Tibial nerve (tissue), 4 donors: ENCODE measurements around the gene THSD7B. TPM values are rescaled to one million over a fixed set of nuclear protein-coding genes. Genes with fewer than 3 reads are reported as not detected.

Experiments used
- DNase-seq, 2 donors: peaks; one replicate each; pipeline ENCODE4 v3.0.0-alpha.2; 2019; ENCODE audit warnings: low spot score in 2 of 2
- H3K27ac ChIP-seq, 4 donors: fragments of 200-600 bp; sonication (generic) in 3 of 4; one replicate each; pipeline ENCODE4 v1.5.1; 2017 to 2019; ENCODE audit warnings: mild to moderate bottlenecking in 1 of 4
- H3K27me3 ChIP-seq, 2 donors: fragments of 200-600 bp; sonication (generic) in 1 of 2; one replicate each; pipeline versions ENCODE4 v1.5.1 to v1.6.0; 2017 to 2019
- H3K36me3 ChIP-seq, 3 donors: fragments of 200-600 bp; sonication (generic); one replicate each; pipeline ENCODE4 v1.5.1; 2018 to 2019
- H3K4me1 ChIP-seq, 4 donors: fragments of 200-600 bp; sonication (generic) in 3 of 4; one replicate each; pipeline ENCODE4 v1.5.1; 2017 to 2019
- H3K4me3 ChIP-seq, 4 donors: fragments of 200-600 bp; sonication (generic) in 3 of 4; one replicate each; pipeline ENCODE4 v1.5.1; 2017 to 2019; ENCODE audit warnings: mild to moderate bottlenecking in 1 of 4, moderate library complexity in 1 of 4
- H3K9me3 ChIP-seq, 4 donors: fragments of 200-600 bp; sonication (generic) in 3 of 4; one replicate each; pipeline ENCODE4 v1.5.1; 2017 to 2019
- CTCF ChIP-seq, 5 experiments: fragments of 200-600 bp in 3 of 5; fragments of 450-650 bp in 2 of 5; sonication (generic) in 3 of 5; IDR thresholded peaks; one replicate each; pipeline ENCODE4 v1.5.1; 2016 to 2019; ENCODE audit warnings: antibody characterized with exemption in 5 of 5, mild to moderate bottlenecking in 3 of 5, moderate library complexity in 2 of 5
- EP300 ChIP-seq, 2 donors: sonication (generic); formaldehyde crosslinking; IDR thresholded peaks; one replicate each; pipeline ENCODE4 v1.6.1; 2017; ENCODE audit warnings: antibody characterized with exemption in 2 of 2, mild to moderate bottlenecking in 1 of 2
- POLR2A ChIP-seq, 2 donors: fragments of 450-650 bp; IDR thresholded peaks; one replicate each; pipeline ENCODE4 v1.6.1; 2017; ENCODE audit warnings: antibody characterized with exemption in 2 of 2, mild to moderate bottlenecking in 2 of 2, moderate library complexity in 2 of 2
- WGBS, 2 donors: methylation state at CpG; one replicate each; pipeline ENCODE4 v1.1.5; 2018; 5-methylcytosine and 5-hydroxymethylcytosine counted together
- total RNA-seq, 4 donors: library from RNA; depleted of rRNA; stranded (reverse); fragments of >200 nt; gene quantifications; one replicate each; pipeline ENCODE4 v1.1.0, GENCODE V29; 2016

The THSD7B gene
- total RNA-seq, 4 donors from 2014 or later: 1.5 to 13.8 (median 6.7) TPM

DNA sequence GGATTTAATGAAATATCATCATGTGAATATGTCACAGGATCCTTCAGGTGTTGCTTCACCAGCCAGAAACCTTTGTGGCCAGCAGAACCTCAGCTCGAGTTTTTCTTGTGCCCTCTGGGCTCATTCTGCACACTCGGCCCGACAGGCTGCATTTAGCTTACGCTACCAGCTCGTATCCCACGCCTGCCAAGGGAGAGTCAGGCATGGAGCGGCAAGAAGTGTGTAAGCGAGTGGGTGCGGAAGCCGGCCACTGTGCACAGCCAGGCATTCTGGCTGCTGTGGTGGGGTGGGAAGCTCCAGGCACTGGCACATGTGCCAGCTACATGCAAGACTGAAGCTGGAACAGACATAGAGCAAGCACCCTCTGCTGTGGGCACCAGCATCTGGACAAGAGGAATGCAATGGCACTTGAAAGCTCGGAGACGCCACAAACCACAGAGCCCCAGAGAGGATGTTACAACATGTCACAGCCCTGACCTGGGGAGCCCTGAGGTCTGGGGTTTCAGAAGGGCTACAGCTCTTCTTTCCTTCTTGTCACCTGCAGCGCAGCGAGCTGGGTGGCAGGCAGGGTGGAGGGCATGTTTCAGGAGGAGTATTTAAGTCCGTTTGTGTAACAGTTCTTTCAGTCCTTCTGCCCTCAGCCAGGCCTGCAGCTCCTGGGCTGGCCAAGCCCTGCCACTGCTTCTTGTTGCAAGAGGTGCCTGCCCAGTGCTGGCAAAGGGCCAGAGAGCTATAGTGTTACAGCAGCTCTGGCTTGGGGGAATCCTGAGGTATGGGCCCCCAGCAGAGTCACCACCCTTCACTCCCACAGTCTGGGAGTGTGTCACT lies 941.7 kb downstream of the THSD7B start:
- H3K9me3 ChIP-seq: peaks cover 0 to 33% (median 0%) of the 10 kb centered on the region in 4 donors
- H3K36me3 ChIP-seq: no peaks in the 10 kb centered on the region
- TF ChIP-seq POLR2A (IDR thresholded peaks at IDR 0.05) (no peak), EP300 (IDR thresholded peaks at IDR 0.05) (no peak), CTCF (IDR thresholded peaks at IDR 0.05) (no peak)
- H3K27ac ChIP-seq: no peak overlapping the region
- H3K27me3 ChIP-seq: no peaks in the 10 kb centered on the region
- WGBS, 2 donors: 78 to 83% methylated on average over 14 to 15 of the region's 15 CpGs
- no peaks in the 10 kb centered on the region for H3K4me1 ChIP-seq
- H3K4me3 ChIP-seq: no peak overlapping the region
- DNase-seq: no peak

- Histone ChIP-seq H3K4me1 (no peaks in the 10 kb centered on the region), H3K4me3 (no peak overlapping the region), H3K27ac (no peak overlapping the region), H3K9me3 (peaks cover 0 to 27% (median 0%) of the 10 kb centered on the region in 4 donors), H3K27me3 (no peaks in the 10 kb centered on the region), H3K36me3 (no peaks in the 10 kb centered on the region)
- TF ChIP-seq EP300 (IDR thresholded peaks at IDR 0.05): no peak
- TF ChIP-seq POLR2A (IDR thresholded peaks at IDR 0.05): no peak
- no peak for TF ChIP-seq CTCF (IDR thresholded peaks at IDR 0.05)
- WGBS, 2 donors: 83 to 93% methylated on average over 5 of the region's 5 CpGs
- no peak for DNase-seq
Observed at GRCh38 chr2:137708311-137708710, 943.0 kb downstream of the THSD7B start.

DNA sequence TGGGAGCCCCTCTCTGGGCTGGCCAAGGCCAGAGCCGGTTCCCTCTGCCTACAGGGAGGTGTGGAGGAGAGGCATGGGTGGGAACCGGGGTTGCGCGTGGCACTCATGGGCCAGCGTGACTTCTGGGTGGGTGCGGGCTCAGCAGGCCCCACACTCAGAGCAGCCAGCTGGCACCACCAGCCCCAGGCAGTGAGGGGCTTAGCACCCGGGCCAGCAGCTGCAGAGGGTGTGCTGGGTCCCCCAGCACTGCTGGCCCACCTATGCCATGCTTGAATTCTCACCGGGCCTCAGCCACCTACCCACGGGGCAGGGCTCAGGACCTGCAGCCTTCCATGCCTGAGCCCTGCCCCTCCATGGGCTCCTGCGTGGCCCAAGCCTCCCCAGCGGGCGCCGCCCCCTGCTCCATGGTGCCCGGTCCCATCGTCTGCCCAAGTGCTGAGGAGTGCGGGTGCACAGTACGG lies 950.4 kb downstream of the THSD7B start:
- Histone ChIP-seq H3K27ac (no peak overlapping the region), H3K36me3 (no peaks in the 10 kb centered on the region), H3K4me1 (no peaks in the 10 kb centered on the region), H3K9me3 (peaks cover 0 to 21% (median 0%) of the 10 kb centered on the region in 4 donors), H3K4me3 (no peak overlapping the region), H3K27me3 (no peaks in the 10 kb centered on the region)
- DNase-seq: no peak
- WGBS, 2 donors: 94 to 95% methylated on average over 6 to 10 of the region's 17 CpGs
- no peak for TF ChIP-seq EP300 (IDR thresholded peaks at IDR 0.05)
- no peak for TF ChIP-seq POLR2A (IDR thresholded peaks at IDR 0.05)
- no peak for TF ChIP-seq CTCF (IDR thresholded peaks at IDR 0.05)

DNA sequence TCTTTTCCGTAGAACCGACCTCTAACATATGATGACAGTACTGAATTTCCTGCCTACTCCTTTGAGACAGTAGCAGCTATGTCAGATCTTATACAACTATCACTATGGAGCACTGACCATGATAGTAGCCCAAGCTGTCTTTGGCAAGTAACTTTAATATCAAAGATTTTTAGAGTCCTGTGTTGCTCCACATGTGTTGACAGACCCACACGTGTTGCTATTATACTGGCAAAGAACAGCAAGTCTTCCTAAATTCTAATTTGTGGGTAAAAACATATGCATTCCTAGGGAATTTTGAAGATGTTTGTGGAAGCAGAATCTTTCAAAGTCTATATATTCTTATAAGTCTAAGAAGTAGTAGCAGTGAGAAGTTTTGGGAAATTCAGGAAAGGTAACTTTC lies 953.4 kb downstream of the THSD7B start:
- DNase-seq: no peak
- no peaks in the 10 kb centered on the region for H3K4me1 ChIP-seq
- no peak overlapping the region for H3K4me3 ChIP-seq
- TF ChIP-seq EP300 (IDR thresholded peaks at IDR 0.05): no peak
- TF ChIP-seq CTCF (IDR thresholded peaks at IDR 0.05): no peak
- TF ChIP-seq POLR2A (IDR thresholded peaks at IDR 0.05): no peak
- H3K36me3 ChIP-seq: no peaks in the 10 kb centered on the region
- H3K9me3 ChIP-seq: peaks cover 0 to 8% (median 0%) of the 10 kb centered on the region in 4 donors
- 86 to 87% methylated on average over 3 of the region's 3 CpGs for WGBS, 2 donors
- no peak overlapping the region for H3K27ac ChIP-seq
- H3K27me3 ChIP-seq: no peaks in the 10 kb centered on the region

- H3K4me1 ChIP-seq: no peaks in the 10 kb centered on the region
- H3K4me3 ChIP-seq: no peak overlapping the region
- peaks cover 0 to 2% (median 0%) of the 10 kb centered on the region in 4 donors for H3K9me3 ChIP-seq
- 93 to 96% methylated on average over 1 of the region's 1 CpG for WGBS, 2 donors
- no peak for DNase-seq
- TF ChIP-seq CTCF (IDR thresholded peaks at IDR 0.05) (no peak), EP300 (IDR thresholded peaks at IDR 0.05) (no peak), POLR2A (IDR thresholded peaks at IDR 0.05) (no peak)
- no peak overlapping the region for H3K27ac ChIP-seq
- H3K36me3 ChIP-seq: no peaks in the 10 kb centered on the region
- no peaks in the 10 kb centered on the region for H3K27me3 ChIP-seq
Observed at GRCh38 chr2:137721733-137722132, 956.4 kb downstream of the THSD7B start.
